GM23248 (cell line): Measurements from ENCODE around the gene SCRN2. TPM values are rescaled to one million over a fixed set of nuclear protein-coding genes. Genes with fewer than 3 reads are reported as not detected.
A peak's percentile ranks its signal among the peaks of the same experiment; 100 is the strongest.

ENCODE experiments used
- DNase-seq: peaks from one replicate; pipeline ENCODE4 v3.0.0-alpha.2; 2015
- H2AFZ ChIP-seq: fragments of 200-600 bp; sonication (generic); 2 replicates; pipeline ENCODE4 v1.6.1; 2016; ENCODE audit warnings: antibody characterized with exemption
- H3F3A ChIP-seq: fragments of 200-600 bp; sonication (generic); 2 replicates; pipeline ENCODE4 v1.6.1; 2016; ENCODE audit warnings: mild to moderate bottlenecking, antibody characterized with exemption, mixed run types; ENCODE audit not compliant: insufficient read depth
- H3K27ac ChIP-seq: fragments of 200-600 bp; sonication (generic); 2 replicates; pipeline ENCODE4 v1.5.1; 2016; ENCODE audit warnings: mild to moderate bottlenecking
- H3K27me3 ChIP-seq: fragments of 200-600 bp; sonication (generic); replicated peaks from 2 replicates; pipeline ENCODE4 v1.6.1; 2016; ENCODE audit warnings: mild to moderate bottlenecking; ENCODE audit not compliant: insufficient read depth
- H3K36me3 ChIP-seq: fragments of 200-600 bp; sonication (generic); 2 replicates; pipeline ENCODE4 v1.6.1; 2016; ENCODE audit warnings: low read depth, mild to moderate bottlenecking
- H3K4me1 ChIP-seq: fragments of 200-600 bp; sonication (generic); 2 replicates; pipeline ENCODE4 v1.6.1; 2016; ENCODE audit warnings: mild to moderate bottlenecking; ENCODE audit not compliant: insufficient read depth
- H3K4me2 ChIP-seq: fragments of 200-600 bp; sonication (generic); one replicate; pipeline ENCODE4 v1.6.1; 2016; ENCODE audit warnings: mild to moderate bottlenecking; ENCODE audit not compliant: unreplicated experiment
- H3K4me3 ChIP-seq: fragments of 200-600 bp; sonication (generic); 2 replicates; pipeline ENCODE4 v1.5.1; 2016; ENCODE audit warnings: mild to moderate bottlenecking
- H3K79me2 ChIP-seq: fragments of 200-600 bp; sonication (generic); 2 replicates; pipeline ENCODE4 v1.6.1; 2016; ENCODE audit warnings: mild to moderate bottlenecking; ENCODE audit not compliant: insufficient read depth
- H3K9ac ChIP-seq: fragments of 200-600 bp; sonication (generic); 2 replicates; pipeline ENCODE4 v1.6.1; 2016; ENCODE audit warnings: mild to moderate bottlenecking
- H3K9me2 ChIP-seq: fragments of 200-600 bp; sonication (generic); 2 replicates; pipeline ENCODE4 v1.6.1; 2016; ENCODE audit warnings: mixed run types, mild to moderate bottlenecking, moderate library complexity; ENCODE audit not compliant: insufficient read depth
- H3K9me3 ChIP-seq: fragments of 200-600 bp; sonication (generic); one replicate; pipeline ENCODE4 v1.6.1; 2017; ENCODE audit warnings: low read depth
- H4K20me1 ChIP-seq: fragments of 200-600 bp; sonication (generic); 2 replicates; pipeline ENCODE4 v1.6.0; 2016; ENCODE audit not compliant: insufficient read depth
- EZH2 ChIP-seq: fragments of 200-600 bp; sonication (generic); IDR thresholded peaks from 2 replicates; pipeline ENCODE4 v1.6.1; 2018; ENCODE audit warnings: antibody characterized with exemption, mild to moderate bottlenecking; ENCODE audit not compliant: insufficient read depth, poor library complexity, severe bottlenecking
- EZH2phosphoT487 ChIP-seq: fragments of 200-600 bp; sonication (generic); IDR thresholded peaks from 2 replicates; pipeline ENCODE4 v1.6.1; 2018; ENCODE audit warnings: antibody characterized with exemption, moderate library complexity, mild to moderate bottlenecking, low read depth; ENCODE audit not compliant: insufficient read depth
- WGBS, 2 experiments: methylation state at CpG; one replicate each; pipeline ENCODE4 v1.1.6; 2015 to 2017; ENCODE audit warnings: low lambda C conversion rate in 2 of 2, low coverage in 1 of 2; ENCODE audit errors: missing lambda C conversion rate in 2 of 2; 5-methylcytosine and 5-hydroxymethylcytosine counted together
- in situ Hi-C: fragments of 300-500 bp; cut with MboI; formaldehyde crosslinking; loops from 2 replicates; pipeline ENCODE4 v1.15.0; 2020
- polyA plus RNA-seq: library from polyadenylated mRNA; unstranded; fragments of >200 nt; fragmentation: Nextera tagmentation; extraction: Ambion mirVana; gene quantifications from 2 replicates; pipeline ENCODE4 v1.2.1, GENCODE V29; 2016
- total RNA-seq: library from RNA; depleted of rRNA; stranded (reverse); fragments of >200 nt; shearing (Covaris generic); gene quantifications from 2 replicates; pipeline ENCODE4 v1.2.3, GENCODE V29; 2014

The SCRN2 gene
- total and polyA plus RNA-seq, 2 experiments from 2014 or later = 39.5 to 41.2 TPM

DNA sequence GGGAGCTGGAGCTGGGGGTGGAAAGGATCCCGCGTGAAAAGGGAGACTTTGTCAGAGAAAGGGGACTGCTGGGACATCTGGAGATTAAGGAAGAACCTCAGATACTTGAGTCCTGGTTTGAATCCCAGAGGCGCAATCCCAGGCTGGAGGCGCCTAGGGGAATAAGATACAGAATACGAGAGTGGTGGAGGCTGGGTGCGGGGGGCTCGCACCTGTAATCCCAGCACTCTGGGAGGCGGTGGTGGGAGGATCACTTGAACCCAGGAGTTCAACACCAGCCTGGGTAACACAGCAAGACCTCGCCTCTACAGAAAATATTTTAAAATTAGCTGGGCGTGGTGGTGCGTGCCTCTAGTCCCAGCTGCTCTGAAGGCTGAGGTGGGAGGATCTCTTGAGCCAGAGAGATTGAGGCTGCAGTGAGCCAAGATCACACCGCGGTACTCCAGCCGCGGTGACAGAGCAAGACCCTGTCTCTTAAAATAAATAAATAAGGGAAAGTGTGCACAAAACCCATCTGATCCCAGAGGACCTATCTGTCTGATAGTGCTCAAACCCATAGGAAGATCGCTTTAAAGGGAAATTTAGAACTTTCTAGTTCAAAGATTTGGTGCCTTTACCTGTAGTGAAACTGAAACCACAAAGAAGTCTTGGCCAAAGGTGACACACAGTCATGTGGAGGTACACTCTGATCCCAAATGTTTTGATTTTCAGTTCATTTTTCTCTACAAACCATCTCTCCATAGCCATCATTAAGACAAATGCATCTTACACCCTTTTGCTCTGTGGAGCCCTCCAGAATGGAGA lies 617 bp upstream of the SCRN2 start:
- peak overlapping the region; percentile 92 for H3K4me3 ChIP-seq

DNA sequence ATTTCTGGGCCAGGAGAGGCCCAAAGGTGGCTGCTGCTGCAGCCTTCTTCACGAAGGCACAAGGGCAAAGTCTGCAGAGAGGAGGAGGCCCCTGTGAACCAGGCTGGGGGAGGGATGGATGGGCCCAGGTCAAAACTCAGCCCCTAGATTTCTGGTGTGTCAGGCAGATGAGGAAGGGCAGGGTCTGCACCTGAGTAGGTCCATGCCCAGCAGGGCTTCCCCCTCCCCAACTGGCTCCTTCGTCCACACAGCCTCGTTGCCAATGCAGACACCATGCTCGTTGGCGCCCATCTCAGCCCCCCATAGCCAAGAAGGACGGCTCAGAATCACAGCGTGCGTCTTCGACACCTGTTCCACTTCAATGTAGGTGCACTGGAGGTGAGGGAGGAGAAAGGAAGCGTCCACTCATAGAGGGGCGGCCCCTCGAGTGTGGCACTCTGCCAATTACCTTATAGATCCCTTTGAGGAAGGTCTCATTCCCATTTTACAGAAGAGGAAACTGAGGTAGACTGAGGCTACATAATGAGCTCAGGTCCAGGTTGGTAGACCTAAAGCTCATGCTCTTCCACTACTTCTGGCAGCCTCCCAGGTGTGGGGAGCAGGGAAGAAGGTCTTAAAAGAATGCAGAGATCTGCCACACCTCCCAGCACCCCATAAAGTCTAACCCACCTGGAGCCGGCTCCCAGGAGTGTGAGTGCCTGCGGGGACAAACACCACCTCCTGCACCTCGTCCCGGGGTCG lies 902 bp downstream of the SCRN2 start:
- in situ Hi-C loops = loop anchor here (5.0 kb wide), 1 partner anchor 47 kb away; no protein-coding TSS in a partner anchor
- DNase-seq = no peak

More for the DNA sequence above, 617 bp upstream of the SCRN2 start:
- WGBS, 2 experiments = 61 to 63% methylated on average over 16 of the region's 16 CpGs
- DNase-seq = no peak
- in situ Hi-C loops = loop anchor here (5.0 kb wide), 1 partner anchor 46 kb away; no protein-coding TSS in a partner anchor
- H3K27ac ChIP-seq = no peak overlapping the region
- peaks cover 10% of the 10 kb centered on the region for H3K79me2 ChIP-seq
- peaks cover 16% of the 10 kb centered on the region for H3K4me1 ChIP-seq
- H2AFZ ChIP-seq = peak overlapping the region; percentile 96
- no peaks in the 10 kb centered on the region for H4K20me1 ChIP-seq
- H3F3A ChIP-seq = no peaks in the 10 kb centered on the region
- H3K4me2 ChIP-seq = peak overlapping the region; percentile 82
- H3K9me3 ChIP-seq = no peaks in the 10 kb centered on the region
- no peaks in the 10 kb centered on the region for H3K36me3 ChIP-seq
- peaks cover 7% of the 10 kb centered on the region; the same call in 1 of the 2 replicates for H3K27me3 ChIP-seq
- peak overlapping the region; percentile 79 for H3K9ac ChIP-seq
- no peak for TF ChIP-seq EZH2
- TF ChIP-seq EZH2phosphoT487 = no peak
- no peaks in the 10 kb centered on the region for H3K9me2 ChIP-seq

DNA sequence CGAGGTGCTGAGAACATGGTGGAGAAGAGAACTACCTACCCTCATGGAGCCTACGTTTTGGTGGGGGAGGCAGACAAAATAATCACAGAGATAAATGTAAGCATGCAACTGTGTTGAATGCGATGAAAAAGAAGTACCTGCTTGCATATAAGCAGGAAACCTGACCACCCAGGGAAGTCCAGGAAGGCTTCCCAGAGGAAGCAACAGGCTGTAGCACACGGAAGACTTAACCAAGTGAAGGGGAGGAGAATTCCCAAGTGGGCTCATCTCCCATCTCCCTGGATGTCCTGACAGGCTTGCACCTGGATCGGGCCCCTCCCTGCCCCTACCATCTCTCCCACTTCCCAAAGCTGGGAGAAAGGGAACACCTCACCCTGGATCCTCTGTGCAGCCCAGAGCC lies 2.0 kb downstream of the SCRN2 start:
- Histone ChIP-seq H3K4me1 (peaks cover 16% of the 10 kb centered on the region), H3K9me3 (no peaks in the 10 kb centered on the region), H3K4me3 (no peak overlapping the region), H3K9ac (no peak overlapping the region), H3F3A (no peaks in the 10 kb centered on the region), H3K36me3 (no peaks in the 10 kb centered on the region), H3K27me3 (no peaks in the 10 kb centered on the region), H3K4me2 (no peak overlapping the region), H4K20me1 (no peaks in the 10 kb centered on the region), H3K9me2 (no peaks in the 10 kb centered on the region), H3K79me2 (peaks cover 10% of the 10 kb centered on the region), H3K27ac (no peak overlapping the region), H2AFZ (no peak overlapping the region)
- WGBS, 2 experiments = 84 to 86% methylated on average over 4 to 5 of the region's 5 CpGs
- in situ Hi-C loops = no loop called here
- TF ChIP-seq EZH2phosphoT487 (no peak), EZH2 (no peak)
- DNase-seq = no peak

More for the DNA sequence above, 902 bp downstream of the SCRN2 start:
- WGBS, 2 experiments = 49 to 50% methylated on average over 17 of the region's 17 CpGs
- Histone ChIP-seq H4K20me1 (no peaks in the 10 kb centered on the region), H3K4me1 (peaks cover 16% of the 10 kb centered on the region), H3K9me2 (no peaks in the 10 kb centered on the region), H3K36me3 (no peaks in the 10 kb centered on the region), H3K79me2 (peaks cover 10% of the 10 kb centered on the region), H3K27ac (no peak overlapping the region), H2AFZ (peak overlapping the region; percentile 96), H3K9me3 (no peaks in the 10 kb centered on the region), H3K9ac (peak overlapping the region; percentile 79), H3K4me2 (peak overlapping the region; percentile 82), H3K27me3 (no peaks in the 10 kb centered on the region), H3K4me3 (peak overlapping the region; percentile 92), H3F3A (no peaks in the 10 kb centered on the region)
- TF ChIP-seq EZH2 = no peak
- TF ChIP-seq EZH2phosphoT487 = no peak

DNA sequence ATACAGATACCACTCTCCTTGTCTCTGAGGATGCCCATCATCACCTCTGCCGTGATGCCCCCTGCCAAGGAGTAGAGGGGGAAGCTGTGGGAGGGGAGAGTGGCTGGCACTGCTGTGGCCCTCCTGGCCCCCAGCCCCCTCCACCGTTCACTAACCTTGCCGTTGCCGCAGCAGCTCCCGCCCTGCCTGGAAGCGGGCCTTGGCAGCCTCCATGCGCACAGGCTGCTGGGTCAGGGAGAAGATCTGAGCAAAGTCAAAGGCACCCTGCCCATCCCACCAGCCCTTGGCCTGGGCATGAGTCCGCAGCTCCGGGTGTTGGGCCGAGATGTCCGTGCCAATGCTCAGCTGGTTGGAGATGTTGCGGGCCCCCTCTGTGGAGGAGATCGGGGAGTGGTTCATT lies 2.4 kb downstream of the SCRN2 start:
- H2AFZ ChIP-seq = no peak overlapping the region
- H3K9me3 ChIP-seq = no peaks in the 10 kb centered on the region
- H3F3A ChIP-seq = no peaks in the 10 kb centered on the region
- 80 to 84% methylated on average over 13 of the region's 13 CpGs for WGBS, 2 experiments
- no peaks in the 10 kb centered on the region for H3K27me3 ChIP-seq
- H3K79me2 ChIP-seq = peaks cover 10% of the 10 kb centered on the region
- no peak overlapping the region for H3K4me3 ChIP-seq
- H3K9ac ChIP-seq = no peak overlapping the region
- TF ChIP-seq EZH2 (no peak), EZH2phosphoT487 (no peak)
- no peaks in the 10 kb centered on the region for H3K9me2 ChIP-seq
- in situ Hi-C loops = no loop called here
- no peaks in the 10 kb centered on the region for H3K36me3 ChIP-seq
- no peak overlapping the region for H3K4me2 ChIP-seq
- no peak for DNase-seq
- H4K20me1 ChIP-seq = no peaks in the 10 kb centered on the region
- no peak overlapping the region for H3K27ac ChIP-seq
- H3K4me1 ChIP-seq = peaks cover 16% of the 10 kb centered on the region
